ENCODE data around the gene MACROD1. TPM values are rescaled to one million over a fixed set of nuclear protein-coding genes. Genes with fewer than 3 reads are reported as not detected.

MACROD1 gene
- total RNA-seq, 4 donors from 2014 or later = 29.2 to 64.6 (median 46.2) TPM

GRCh38 chr11:64084146-64084950 lies 81.6 kb downstream of the MACROD1 start:
- no peaks in the 10 kb centered on the region for H3K27me3 ChIP-seq
- TF ChIP-seq CTCF (IDR thresholded peaks at IDR 0.05) = no peak
- TF ChIP-seq EP300 (IDR thresholded peaks at IDR 0.05) = no peak
- no peak for TF ChIP-seq POLR2A (IDR thresholded peaks at IDR 0.05)
- TF ChIP-seq POLR2AphosphoS5 (IDR thresholded peaks at IDR 0.05) = no peak
- H3K36me3 ChIP-seq = no peaks in the 10 kb centered on the region
- H3K27ac ChIP-seq = no peak overlapping the region
- DNase-seq (ENCODE audit: low spot score in 2 of 2) = no peak
- WGBS = 81% methylated on average over 12 of the region's 26 CpGs
- no peaks in the 10 kb centered on the region for H3K9me3 ChIP-seq
- no peak overlapping the region for H3K4me3 ChIP-seq
- H3K4me1 ChIP-seq = peaks cover 26% of the 10 kb centered on the region

- Histone ChIP-seq H3K4me1 (peaks cover 18% of the 10 kb centered on the region), H3K4me3 (no peak overlapping the region), H3K9me3 (no peaks in the 10 kb centered on the region), H3K27ac (no peak overlapping the region), H3K36me3 (no peaks in the 10 kb centered on the region), H3K27me3 (no peaks in the 10 kb centered on the region)
- WGBS = 87% methylated on average over 28 of the region's 28 CpGs
- TF ChIP-seq CTCF (IDR thresholded peaks at IDR 0.05) = no peak
- DNase-seq (ENCODE audit: low spot score in 2 of 2) = no peak
Measured at GRCh38 chr11:64083398-64084080, 82.4 kb downstream of the MACROD1 start.

GRCh38 chr11:64081745-64082442 lies 84.0 kb downstream of the MACROD1 start:
- 82% methylated on average over 11 of the region's 27 CpGs for WGBS
- no peak for DNase-seq (ENCODE audit: low spot score in 2 of 2)
- H3K27ac ChIP-seq = no peak overlapping the region

GRCh38 chr11:64080390-64080789 lies 85.5 kb downstream of the MACROD1 start:
- H3K27me3 ChIP-seq = no peaks in the 10 kb centered on the region
- no peak for DNase-seq (ENCODE audit: low spot score in 2 of 2)
- no peak overlapping the region for H3K27ac ChIP-seq
- TF ChIP-seq CTCF (IDR thresholded peaks at IDR 0.05) = no peak
- no peak for TF ChIP-seq EP300 (IDR thresholded peaks at IDR 0.05)
- TF ChIP-seq POLR2A (IDR thresholded peaks at IDR 0.05) = no peak
- TF ChIP-seq POLR2AphosphoS5 (IDR thresholded peaks at IDR 0.05) = no peak
- 96% methylated on average over 10 of the region's 10 CpGs for WGBS
- H3K36me3 ChIP-seq = no peaks in the 10 kb centered on the region
- no peaks in the 10 kb centered on the region for H3K4me1 ChIP-seq
- H3K9me3 ChIP-seq = no peaks in the 10 kb centered on the region
- H3K4me3 ChIP-seq = no peak overlapping the region

More at GRCh38 chr11:64081745-64082442, 84.0 kb downstream of the MACROD1 start:
- Histone ChIP-seq H3K4me1 (peaks cover 11% of the 10 kb centered on the region), H3K27me3 (no peaks in the 10 kb centered on the region), H3K4me3 (no peak overlapping the region), H3K36me3 (no peaks in the 10 kb centered on the region), H3K9me3 (no peaks in the 10 kb centered on the region)
- TF ChIP-seq POLR2A (IDR thresholded peaks at IDR 0.05) = no peak
- no peak for TF ChIP-seq POLR2AphosphoS5 (IDR thresholded peaks at IDR 0.05)
- TF ChIP-seq EP300 (IDR thresholded peaks at IDR 0.05) = no peak
- no peak for TF ChIP-seq CTCF (IDR thresholded peaks at IDR 0.05)

- no peak for DNase-seq (ENCODE audit: low spot score in 2 of 2)
- 74% methylated on average over 13 of the region's 13 CpGs for WGBS
- Histone ChIP-seq H3K4me1 (peaks cover 5% of the 10 kb centered on the region), H3K27ac (no peak overlapping the region), H3K36me3 (no peaks in the 10 kb centered on the region), H3K4me3 (no peak overlapping the region), H3K27me3 (no peaks in the 10 kb centered on the region), H3K9me3 (no peaks in the 10 kb centered on the region)
- TF ChIP-seq POLR2AphosphoS5 (IDR thresholded peaks at IDR 0.05) (no peak), POLR2A (IDR thresholded peaks at IDR 0.05) (no peak), EP300 (IDR thresholded peaks at IDR 0.05) (no peak), CTCF (IDR thresholded peaks at IDR 0.05) (no peak)
Measured at GRCh38 chr11:64078905-64079304, 87.0 kb downstream of the MACROD1 start.

All from suprapubic skin (tissue), 4 donors.